KOPT-K1 (cell line): ENCODE measurements around the gene NT5DC2.
A peak's percentile ranks its signal among the peaks of the same experiment; 100 is the strongest.

Source experiments
- H3K27ac ChIP-seq: fragments of 200-600 bp; sonication (generic); 2 replicates; pipeline ENCODE4 v1.5.1; 2016; ENCODE audit warnings: antibody characterized with exemption, mild to moderate bottlenecking, low read depth, low read length; ENCODE audit not compliant: poor library complexity, severe bottlenecking
- H3K36me3 ChIP-seq: fragments of 200-600 bp; sonication (generic); 2 replicates; pipeline ENCODE4 v1.5.1; 2017; ENCODE audit warnings: antibody characterized with exemption, mild to moderate bottlenecking, low read length, moderate library complexity; ENCODE audit not compliant: insufficient read depth
- H3K9me3 ChIP-seq: fragments of 200-600 bp; sonication (generic); 2 replicates; pipeline ENCODE4 v1.5.1; 2017; ENCODE audit warnings: antibody characterized with exemption, low read length, mild to moderate bottlenecking; ENCODE audit not compliant: insufficient read depth, poor library complexity, severe bottlenecking

The NT5DC2 gene

DNA sequence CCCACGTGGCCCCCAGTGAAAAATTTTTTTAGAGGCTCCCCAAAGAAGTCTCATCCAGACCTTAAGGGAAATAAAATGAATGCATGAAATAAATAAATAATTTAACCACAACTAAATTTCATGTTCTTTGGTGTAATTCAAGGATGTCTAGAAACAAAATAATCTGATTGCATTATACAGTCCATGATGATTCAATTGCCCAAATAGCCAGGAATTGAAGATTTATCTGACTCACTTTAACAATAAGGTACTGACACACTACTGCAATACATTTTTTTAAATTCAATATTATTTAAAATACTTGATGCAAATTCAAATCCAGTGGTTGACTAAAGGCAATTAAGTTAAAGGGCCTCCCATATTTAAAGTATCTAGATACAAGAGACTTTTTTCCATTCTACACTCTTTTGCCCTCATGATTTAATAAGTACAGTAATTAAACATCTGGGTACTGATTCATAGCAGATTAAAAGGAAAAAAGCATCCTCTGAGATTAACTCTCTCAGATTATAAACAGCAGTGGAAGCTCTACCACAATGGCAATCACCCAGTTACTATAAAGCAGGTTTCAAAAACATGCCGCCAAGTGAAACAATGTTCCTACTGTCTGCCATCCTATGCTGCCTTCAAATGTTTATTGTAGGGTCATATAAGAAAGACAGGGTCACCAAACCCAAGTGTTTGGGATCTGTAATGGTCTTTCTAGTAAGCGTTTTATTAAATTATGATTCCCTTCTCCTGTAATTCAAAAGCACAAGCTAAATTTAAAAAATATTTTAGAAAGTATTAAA, 12.6 kb upstream of the NT5DC2 start:
- Histone ChIP-seq H3K9me3 (no peaks in the 10 kb centered on the region), H3K36me3 (peaks cover 91% of the 10 kb centered on the region), H3K27ac (no peak overlapping the region)

DNA sequence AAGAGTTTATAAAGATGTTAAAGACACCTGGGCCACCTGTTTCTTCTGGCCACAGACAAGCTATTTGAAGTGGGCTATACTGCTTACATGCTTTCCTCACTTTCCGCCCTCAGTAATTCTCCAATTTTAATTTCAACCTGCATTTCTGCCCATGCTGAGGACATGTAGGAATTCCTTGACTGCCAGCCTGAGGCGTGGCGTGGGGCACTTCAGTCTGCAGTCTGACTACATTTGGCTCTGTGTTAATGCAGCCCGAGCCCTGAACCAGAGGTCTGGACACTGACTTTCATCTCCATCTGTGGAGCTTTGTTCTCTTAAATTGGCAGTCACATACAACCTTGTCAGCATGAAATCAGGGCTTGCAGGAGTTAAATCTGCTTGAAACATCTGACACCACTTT, 11.3 kb upstream of the NT5DC2 start:
- Histone ChIP-seq H3K36me3 (peaks cover 92% of the 10 kb centered on the region), H3K27ac (no peak overlapping the region), H3K9me3 (no peaks in the 10 kb centered on the region)

DNA sequence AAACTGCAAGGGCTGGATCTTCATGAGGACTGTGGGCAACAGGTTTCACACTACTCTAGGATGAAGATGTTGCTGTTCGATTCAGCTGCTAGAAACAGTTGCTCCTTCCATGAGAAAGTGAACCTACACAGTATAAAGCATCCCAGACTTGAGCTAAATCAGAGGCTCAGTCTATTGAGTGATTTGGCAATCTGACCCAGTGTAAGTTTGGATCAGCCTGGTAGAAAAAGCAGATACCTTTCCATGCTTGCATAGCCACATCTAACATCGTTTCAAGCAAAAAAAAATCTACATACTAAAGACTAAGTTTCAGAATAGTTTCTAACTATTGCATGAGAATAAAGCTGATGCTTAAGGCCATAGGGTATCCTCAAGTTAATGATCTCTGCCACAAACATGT, 7.4 kb upstream of the NT5DC2 start:
- no peaks in the 10 kb centered on the region for H3K9me3 ChIP-seq
- H3K27ac ChIP-seq = no peak overlapping the region
- H3K36me3 ChIP-seq = peaks cover 63% of the 10 kb centered on the region

DNA sequence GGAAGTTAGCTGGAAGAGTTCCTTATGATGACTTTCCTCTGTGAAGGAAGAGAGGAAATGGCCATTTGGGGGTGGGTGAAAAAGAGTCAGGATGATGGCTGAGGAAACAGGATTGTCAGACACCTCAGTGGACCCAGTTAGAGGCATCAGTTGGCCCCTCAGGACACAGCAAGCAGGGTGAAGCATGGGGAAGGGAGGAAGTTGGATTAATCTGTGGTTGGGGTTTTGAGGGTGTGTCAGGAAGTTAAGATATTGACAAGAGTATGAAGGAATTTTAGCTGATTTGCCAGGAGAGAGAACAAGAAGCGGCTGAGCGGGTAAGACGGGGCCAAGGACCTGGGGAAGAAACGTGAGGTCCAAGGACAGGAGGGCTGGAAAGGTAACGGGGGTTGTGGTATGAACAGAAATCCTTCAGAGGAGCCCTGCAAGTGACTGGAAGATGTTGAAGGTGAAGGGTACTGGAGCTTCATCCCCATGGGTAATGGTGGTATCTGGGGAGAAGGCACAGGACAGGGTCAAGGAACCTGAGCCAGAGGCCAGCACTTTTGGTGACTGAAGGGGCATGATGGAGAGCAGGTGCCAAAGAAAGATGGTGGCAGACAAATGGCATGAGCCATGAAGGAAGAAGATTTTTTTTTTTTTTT, 5.5 kb upstream of the NT5DC2 start:
- peaks cover 44% of the 10 kb centered on the region for H3K36me3 ChIP-seq
- H3K27ac ChIP-seq = peak overlapping the region; percentile 16
- H3K9me3 ChIP-seq = no peaks in the 10 kb centered on the region

DNA sequence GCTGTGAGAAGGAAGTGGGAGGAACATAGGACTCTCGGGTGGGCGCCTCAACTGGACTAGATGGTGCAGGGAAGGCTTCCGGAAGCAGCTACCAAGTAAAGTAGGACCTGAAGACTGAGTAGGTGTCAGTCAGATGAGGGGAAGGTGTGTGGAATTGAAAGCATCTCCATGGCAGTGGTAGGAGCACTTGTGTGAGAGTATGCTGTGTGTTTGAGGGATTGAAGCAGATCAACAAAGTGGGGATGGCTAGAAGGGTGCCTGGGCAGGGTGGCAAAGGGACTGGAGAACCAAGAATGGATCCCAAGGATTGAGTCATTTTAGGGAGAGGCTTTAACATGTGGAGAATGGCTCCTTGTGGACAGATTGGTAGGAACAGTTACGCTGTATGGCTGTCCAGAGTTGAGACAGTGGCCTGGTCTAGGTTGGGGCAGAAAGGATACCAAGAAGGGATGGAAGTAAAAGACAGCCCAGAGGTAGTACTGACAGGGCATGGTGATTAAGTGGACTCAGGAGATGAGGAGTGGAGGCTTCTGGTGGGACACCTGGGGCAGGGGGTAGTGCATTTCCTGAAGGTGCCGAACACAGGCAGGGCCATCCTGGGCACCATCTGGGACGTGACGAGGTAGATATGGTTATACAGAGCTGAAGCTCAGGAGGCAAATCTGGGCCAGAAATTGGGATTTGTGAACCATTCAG, 4.2 kb upstream of the NT5DC2 start:
- Histone ChIP-seq H3K27ac (peak overlapping the region; percentile 78), H3K9me3 (no peaks in the 10 kb centered on the region), H3K36me3 (peaks cover 36% of the 10 kb centered on the region)

DNA sequence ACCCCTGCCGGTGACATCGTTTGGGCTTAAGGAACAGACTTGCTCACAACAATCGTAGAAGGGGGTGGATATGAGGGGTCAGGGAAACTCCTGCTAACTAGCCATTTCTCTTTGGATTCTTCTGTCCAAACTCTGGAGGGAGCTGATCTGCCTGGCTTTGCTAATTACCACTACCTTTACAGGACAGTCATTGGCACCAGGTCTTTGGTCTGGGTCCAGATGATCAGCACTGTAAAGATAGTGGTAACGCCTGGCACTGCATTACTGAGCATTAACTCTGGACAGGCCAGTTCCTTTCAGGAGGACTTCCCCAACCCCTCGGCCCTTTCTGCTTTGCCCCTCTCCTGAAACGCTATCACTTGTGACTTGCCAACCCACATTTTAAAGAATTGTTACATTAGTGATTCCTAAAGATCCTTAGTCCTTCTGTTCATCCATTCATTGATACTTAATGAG, 3.5 kb upstream of the NT5DC2 start:
- peaks cover 33% of the 10 kb centered on the region for H3K36me3 ChIP-seq
- peak overlapping the region; percentile 78 for H3K27ac ChIP-seq
- H3K9me3 ChIP-seq = no peaks in the 10 kb centered on the region

DNA sequence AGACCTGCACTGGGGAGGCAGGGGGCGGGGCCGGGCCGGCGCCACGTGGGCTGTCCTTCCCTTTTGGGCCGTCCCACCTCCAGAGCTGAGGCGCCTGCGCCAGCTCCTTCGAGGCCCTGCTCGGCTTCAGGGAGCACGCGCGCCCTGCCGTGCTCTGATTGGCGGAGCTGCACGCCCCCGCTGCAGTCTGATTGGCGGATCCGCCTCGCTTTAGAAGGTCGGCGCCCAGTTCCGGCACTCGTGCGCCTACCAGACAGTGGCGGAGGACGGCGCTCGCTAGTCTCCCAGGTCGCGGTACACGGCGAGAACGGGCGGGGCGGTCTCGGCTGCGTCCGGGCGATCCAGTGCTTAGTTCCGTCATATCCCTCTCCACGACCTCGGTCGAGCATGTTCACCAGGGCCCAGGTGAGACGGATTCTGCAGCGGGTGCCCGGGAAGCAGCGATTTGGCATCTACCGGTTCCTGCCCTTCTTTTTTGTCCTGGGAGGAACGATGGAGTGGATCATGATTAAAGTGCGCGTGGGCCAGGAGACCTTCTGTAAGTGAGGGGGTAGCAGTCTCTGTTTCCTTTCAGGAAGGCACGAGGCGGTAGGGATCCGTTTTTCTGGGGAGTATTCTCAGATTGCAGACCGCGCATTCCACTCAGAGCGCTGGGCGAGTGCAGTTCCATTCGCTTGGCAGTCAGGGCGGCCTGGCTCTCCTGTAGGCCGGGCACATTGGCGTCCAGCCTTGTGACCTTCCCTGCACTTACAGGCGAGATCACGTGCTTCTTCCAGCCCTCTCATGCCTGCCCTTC, 2.9 kb upstream of the NT5DC2 start, which contains the start of gene UQCC5:
Gene UQCC5, plus strand, starts transcription at position 237 of the 796 bp plus-strand sequence. Its CDS starts 151 bp downstream, at position 388.
- H3K27ac ChIP-seq = peak within 1 kb of the TSS; percentile 78

DNA sequence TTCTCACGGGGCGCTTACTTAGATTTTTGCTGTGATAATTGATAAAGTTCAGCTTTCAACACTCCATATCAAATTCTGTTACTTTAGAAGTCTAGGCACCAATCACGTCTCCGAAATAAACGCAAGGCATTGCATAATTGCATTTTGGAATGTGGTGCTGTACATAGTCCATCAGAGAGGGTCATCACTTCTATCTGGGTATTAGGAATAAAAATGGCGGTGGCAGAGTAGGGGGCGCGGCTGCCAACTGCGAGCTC, 2.4 kb upstream of the NT5DC2 start:
- Histone ChIP-seq H3K27ac (peak overlapping the region; percentile 40), H3K36me3 (peaks cover 21% of the 10 kb centered on the region), H3K9me3 (no peaks in the 10 kb centered on the region)

More for the DNA sequence above, 2.9 kb upstream of the NT5DC2 start, which contains the start of gene UQCC5:
- Histone ChIP-seq H3K36me3 (peaks cover 27% of the 10 kb centered on the region), H3K9me3 (no peaks in the 10 kb centered on the region)

DNA sequence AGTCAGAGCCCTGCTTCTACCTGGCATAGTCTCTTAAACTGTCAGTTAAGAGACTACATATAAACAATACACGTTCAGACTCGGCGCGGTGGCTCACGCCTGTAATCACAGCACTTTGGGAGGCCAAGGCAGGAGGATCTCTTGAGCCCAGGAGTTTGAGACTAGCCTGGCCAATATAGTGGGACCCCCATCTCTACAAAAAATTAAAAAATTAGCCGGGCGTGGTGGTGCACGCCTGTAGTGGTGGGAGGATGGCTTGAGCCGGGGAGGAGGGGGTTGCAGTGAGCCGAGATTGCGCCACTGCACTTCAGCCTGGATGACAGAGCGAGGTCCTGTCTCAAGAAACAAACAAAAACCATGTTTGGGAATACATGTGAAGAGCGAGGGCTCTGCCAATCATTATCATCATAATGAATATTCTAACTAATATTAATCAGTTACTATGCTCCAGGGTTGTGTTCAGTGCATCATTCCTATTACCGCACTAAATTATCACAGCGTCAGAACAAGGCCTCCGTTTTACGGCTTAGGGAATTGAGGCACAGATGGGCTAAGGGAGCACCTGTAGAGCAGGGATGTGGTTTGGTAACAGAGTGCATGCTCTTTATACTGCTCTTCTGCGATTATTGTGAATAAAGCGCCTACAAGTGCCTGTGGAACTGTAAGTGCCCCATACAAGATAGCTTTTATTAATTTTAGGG, 1.9 kb upstream of the NT5DC2 start:
- no peaks in the 10 kb centered on the region for H3K9me3 ChIP-seq
- peaks cover 17% of the 10 kb centered on the region for H3K36me3 ChIP-seq
- H3K27ac ChIP-seq = peak overlapping the region; percentile 40

DNA sequence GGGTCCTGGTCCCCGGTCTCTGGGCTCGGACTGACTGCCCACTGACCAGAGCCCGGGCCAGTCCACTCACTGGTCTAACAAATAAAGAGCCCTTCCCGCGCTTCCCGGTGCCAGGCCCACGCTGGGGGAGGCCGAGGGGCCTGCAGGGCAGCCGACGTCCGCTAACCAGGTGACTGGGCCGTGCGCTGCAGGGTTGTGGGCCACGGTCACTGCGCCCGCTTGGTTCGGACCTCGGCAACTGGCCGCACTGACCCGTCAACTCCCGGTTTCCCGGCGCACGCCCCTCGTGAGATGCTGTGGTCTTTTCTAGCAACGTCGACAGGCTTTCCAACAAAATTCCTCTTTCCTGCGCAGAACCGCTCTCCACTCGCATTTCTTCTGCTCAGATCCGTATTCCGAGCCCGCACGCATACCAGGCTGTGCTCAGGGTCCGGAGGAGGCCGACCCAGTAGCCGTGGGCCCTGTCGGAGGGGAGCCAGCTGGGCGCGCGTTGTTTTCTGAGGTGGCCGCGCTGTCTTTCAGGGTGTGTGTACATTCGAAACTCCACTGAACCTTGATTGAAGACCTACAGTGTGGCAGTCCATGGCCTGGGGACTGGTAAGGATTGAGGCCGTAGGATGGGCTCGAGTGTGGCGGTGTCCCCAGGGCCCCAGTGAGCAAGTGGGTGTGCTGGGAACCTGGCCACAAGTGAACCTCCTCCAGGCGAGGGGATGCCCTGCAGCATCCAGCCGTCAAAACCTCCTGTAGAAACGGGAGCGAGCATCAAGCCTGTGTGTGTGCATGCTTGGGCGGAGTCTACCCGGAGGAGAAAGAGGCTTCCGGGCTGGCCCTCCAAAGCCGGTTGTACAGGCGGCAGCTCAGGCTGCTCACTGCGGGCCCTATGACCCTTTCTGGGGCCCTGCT, 875 bp upstream of the NT5DC2 start:
- Histone ChIP-seq H3K27ac (no peak overlapping the region), H3K36me3 (peaks cover 14% of the 10 kb centered on the region; the same call in 1 of the 2 replicates), H3K9me3 (no peaks in the 10 kb centered on the region)

DNA sequence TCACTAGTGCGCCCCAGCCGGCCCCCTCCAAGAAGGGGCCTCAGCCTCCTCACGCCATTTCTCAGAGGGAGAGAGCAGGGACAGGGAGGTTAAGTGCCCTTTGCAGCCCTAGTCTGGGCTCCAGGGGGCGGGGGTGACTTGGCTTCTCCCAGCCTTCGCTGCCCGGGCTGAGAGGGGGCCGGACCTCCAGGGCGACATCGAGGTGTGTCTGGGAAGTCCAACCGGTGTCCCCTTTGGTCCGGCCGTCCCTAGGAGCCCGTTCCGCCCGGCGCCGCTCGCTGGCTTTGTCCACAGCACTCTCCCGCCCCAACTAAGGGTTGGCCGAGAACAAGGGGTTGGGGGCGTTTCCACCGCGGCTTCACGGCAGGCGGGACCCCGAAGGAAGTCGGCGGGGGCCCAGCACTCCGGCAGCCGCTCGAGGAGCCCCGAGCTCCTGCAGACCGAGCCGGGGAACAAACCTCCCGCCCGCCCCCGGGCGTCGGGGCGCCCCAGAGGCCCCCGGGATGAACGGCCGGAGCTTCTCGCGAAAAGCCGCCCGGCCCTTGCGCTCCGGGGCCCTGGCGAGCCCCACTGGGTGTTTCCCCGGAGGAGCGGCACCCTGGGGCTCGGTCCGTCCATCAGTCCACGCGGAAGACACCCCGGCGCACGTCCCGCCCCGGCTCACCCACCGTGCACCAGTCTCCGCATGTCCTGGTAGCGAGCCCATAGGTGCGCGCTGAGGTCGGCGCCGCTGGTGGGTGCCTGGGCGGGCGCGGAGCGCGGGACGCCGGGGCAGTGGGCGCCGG, 627 bp downstream of the NT5DC2 start:
- Histone ChIP-seq H3K9me3 (no peaks in the 10 kb centered on the region), H3K36me3 (peaks cover 21% of the 10 kb centered on the region; the same call in 1 of the 2 replicates), H3K27ac (peak overlapping the region; percentile 66)

DNA sequence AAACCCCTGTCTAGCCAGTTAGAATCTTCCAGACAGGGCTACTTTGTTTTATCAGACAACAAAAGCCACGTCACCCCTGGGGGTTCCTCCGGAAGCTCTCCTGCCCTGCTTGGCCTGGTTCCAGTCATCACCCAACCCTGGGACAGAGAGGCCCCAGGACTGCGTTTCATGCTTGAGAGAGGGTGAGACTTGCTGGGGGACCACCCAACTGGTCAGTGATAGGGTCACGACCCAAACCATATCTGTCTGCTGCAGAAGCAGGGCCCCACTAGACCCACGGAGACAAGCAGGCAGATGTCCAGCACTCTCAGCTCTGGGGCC, 1.2 kb downstream of the NT5DC2 start:
- H3K36me3 ChIP-seq = peaks cover 27% of the 10 kb centered on the region; the same call in 1 of the 2 replicates
- peak overlapping the region; percentile 66 for H3K27ac ChIP-seq
- no peaks in the 10 kb centered on the region for H3K9me3 ChIP-seq
